GM23248 (cell line): ENCODE measurements around the gene VPS52.

ENCODE experiments used
- EZH2 ChIP-seq: fragments of 200-600 bp; sonication (generic); IDR thresholded peaks from 2 replicates; pipeline ENCODE4 v1.6.1; 2018; ENCODE audit warnings: antibody characterized with exemption, mild to moderate bottlenecking; ENCODE audit not compliant: insufficient read depth, poor library complexity, severe bottlenecking
- EZH2phosphoT487 ChIP-seq: fragments of 200-600 bp; sonication (generic); IDR thresholded peaks from 2 replicates; pipeline ENCODE4 v1.6.1; 2018; ENCODE audit warnings: antibody characterized with exemption, moderate library complexity, mild to moderate bottlenecking, low read depth; ENCODE audit not compliant: insufficient read depth

DNA sequence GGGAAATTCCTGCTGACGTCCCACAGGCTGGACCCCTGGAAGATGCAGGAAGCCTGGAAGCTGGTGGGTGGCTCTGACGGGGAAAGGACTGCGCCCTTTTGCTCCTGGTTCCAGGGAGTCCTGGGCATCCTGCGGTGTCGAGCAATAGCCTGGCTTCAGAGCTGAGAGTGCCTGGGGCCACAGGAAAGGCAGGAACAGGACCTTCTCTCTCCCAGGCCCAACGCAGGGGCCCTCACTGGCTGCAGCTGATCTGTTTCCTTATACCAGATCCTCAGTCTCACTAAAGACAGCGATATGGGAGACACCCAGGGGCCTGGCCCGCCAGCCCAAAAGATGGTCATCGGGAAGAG lies 6.7 kb upstream of the VPS52 start:
- no peak for TF ChIP-seq EZH2phosphoT487
- TF ChIP-seq EZH2 = no peak
